ENCODE data around the gene GCGR. TPM values are rescaled to one million over a fixed set of nuclear protein-coding genes. Genes with fewer than 3 reads are reported as not detected.

GCGR gene
- polyA plus RNA-seq, 1 donor (not counting 4 experiments of a cell fraction or from before 2014, with no cell fraction given): not detected

GRCh38 chr17:81821147-81821546 lies 17.2 kb downstream of the GCGR start:
- H3K4me1 ChIP-seq (ENCODE audit: control insufficient read depth, extremely low read depth, insufficient read depth, low read length): peaks cover 11% of the 10 kb centered on the region
- dilution Hi-C loops (cut with MboI; ENCODE audit: extremely low pct_ligation_motif_present, low sequenced_read_pairs): no loop called here
- no peak overlapping the region for H3K27ac ChIP-seq (ENCODE audit: control insufficient read depth, insufficient read depth, low read length)
- DNase-seq (ENCODE audit: low read depth, low spot score): no peak
- no peak for FAIRE-seq
- H3K9me3 ChIP-seq (ENCODE audit: control insufficient read depth, low read depth, low read length): no peaks in the 10 kb centered on the region
- no peaks in the 10 kb centered on the region for H3K79me2 ChIP-seq (ENCODE audit: control insufficient read depth, insufficient read depth, low read length)
- H3K9ac ChIP-seq (ENCODE audit: control insufficient read depth, extremely low read depth, insufficient read depth, low read length): peak overlapping the region; percentile 37
- no peaks in the 10 kb centered on the region for H4K20me1 ChIP-seq (ENCODE audit: control insufficient read depth, extremely low read depth, insufficient read depth, low read length)
- peaks cover 0 to 1% of the 10 kb centered on the region in 2 experiments for H3K36me3 ChIP-seq (ENCODE audit: control insufficient read depth in 2 of 2, extremely low read depth in 1 of 2, insufficient read depth in 2 of 2, low read length in 2 of 2)
- no peaks in the 10 kb centered on the region for H3K9me1 ChIP-seq (ENCODE audit: control insufficient read depth, extremely low read depth, insufficient read depth, low read length)
- H3K27me3 ChIP-seq (ENCODE audit: control insufficient read depth, extremely low read depth, insufficient read depth, low read length): peaks cover 9% of the 10 kb centered on the region
- peak overlapping the region; percentile 53 for H2AFZ ChIP-seq (ENCODE audit: control insufficient read depth, low read length)
- peak overlapping the region; percentile 58 for H3K4me2 ChIP-seq (ENCODE audit: control insufficient read depth, extremely low read depth, insufficient read depth, low read depth, low read length)
- peak overlapping the region in 1 of 3 experiments; percentile 34 for H3K4me3 ChIP-seq (ENCODE audit: control insufficient read depth in 2 of 3, extremely low read depth in 1 of 3, insufficient read depth in 2 of 3, low read depth in 1 of 3, low read length in 3 of 3)
- no peak for TF ChIP-seq CTCF (optimal IDR thresholded peaks at IDR 0.05 in 1 of 3, IDR thresholded peaks at IDR 0.05 in 1 of 3, conservative IDR thresholded peaks at IDR 0.05 in 1 of 3; ENCODE audit: extremely low read depth in 1 of 3, insufficient read depth in 2 of 3, low read length in 3 of 3)
- no peak for TF ChIP-seq EZH2 (IDR thresholded peaks at IDR 0.05; ENCODE audit: low read length)

- Histone ChIP-seq H4K20me1 (ENCODE audit: control insufficient read depth, extremely low read depth, insufficient read depth, low read length) (no peaks in the 10 kb centered on the region), H3K79me2 (ENCODE audit: control insufficient read depth, insufficient read depth, low read length) (no peaks in the 10 kb centered on the region), H2AFZ (ENCODE audit: control insufficient read depth, low read length) (peak overlapping the region; percentile 62), H3K9ac (ENCODE audit: control insufficient read depth, extremely low read depth, insufficient read depth, low read length) (peak overlapping the region; percentile 37), H3K36me3 (ENCODE audit: control insufficient read depth in 2 of 2, extremely low read depth in 1 of 2, insufficient read depth in 2 of 2, low read length in 2 of 2) (peaks cover 0 to 1% of the 10 kb centered on the region in 2 experiments), H3K27ac (ENCODE audit: control insufficient read depth, insufficient read depth, low read length) (peak overlapping the region; percentile 14), H3K27me3 (ENCODE audit: control insufficient read depth, extremely low read depth, insufficient read depth, low read length) (peaks cover 9% of the 10 kb centered on the region), H3K4me3 (ENCODE audit: control insufficient read depth in 2 of 3, extremely low read depth in 1 of 3, insufficient read depth in 2 of 3, low read depth in 1 of 3, low read length in 3 of 3) (peak overlapping the region in 1 of 3 experiments; percentile 34), H3K4me1 (ENCODE audit: control insufficient read depth, extremely low read depth, insufficient read depth, low read length) (peaks cover 11% of the 10 kb centered on the region), H3K9me1 (ENCODE audit: control insufficient read depth, extremely low read depth, insufficient read depth, low read length) (no peaks in the 10 kb centered on the region), H3K4me2 (ENCODE audit: control insufficient read depth, extremely low read depth, insufficient read depth, low read depth, low read length) (peak overlapping the region; percentile 58), H3K9me3 (ENCODE audit: control insufficient read depth, low read depth, low read length) (no peaks in the 10 kb centered on the region)
- DNase-seq (ENCODE audit: low read depth, low spot score): no peak
- no peak for FAIRE-seq
- TF ChIP-seq EZH2 (IDR thresholded peaks at IDR 0.05; ENCODE audit: low read length) (no peak), CTCF (optimal IDR thresholded peaks at IDR 0.05 in 1 of 3, IDR thresholded peaks at IDR 0.05 in 1 of 3, conservative IDR thresholded peaks at IDR 0.05 in 1 of 3; ENCODE audit: extremely low read depth in 1 of 3, insufficient read depth in 2 of 3, low read length in 3 of 3) (peak; percentile 73 to 83 (median 77))
- dilution Hi-C loops (cut with MboI; ENCODE audit: extremely low pct_ligation_motif_present, low sequenced_read_pairs): no loop called here
These were observed 17.8 kb downstream of the GCGR start for GRCh38 chr17:81821603-81822311.

All from keratinocyte (primary cell).